GM12878 (cell line): ENCODE results near the gene MRPS18A.

Source experiments
- POLR2A ChIP-seq: IDR thresholded peaks from 2 replicates; pipeline ENCODE4 v1.6.1; 2011; ENCODE audit warnings: low read depth, mild to moderate bottlenecking, low read length
- RBBP5 ChIP-seq: fragments of 200-600 bp; sonication (generic); conservative IDR thresholded peaks from 2 replicates; pipeline ENCODE4 v1.6.1; 2016
- TARDBP ChIP-seq: IDR thresholded peaks from 2 replicates; pipeline ENCODE4 v1.6.1; 2016; ENCODE audit warnings: borderline replicate concordance
- TBL1XR1 ChIP-seq: IDR thresholded peaks from 2 replicates; pipeline ENCODE4 v1.6.1; 2012; ENCODE audit warnings: low read depth, low read length, improper control_type of control experiment
- ZNF384 ChIP-seq: IDR thresholded peaks from 2 replicates; pipeline ENCODE4 v1.6.1; 2012; ENCODE audit warnings: low read depth, mild to moderate bottlenecking, low read length, improper control_type of control experiment, borderline replicate concordance
- TF ChIP-seq, protein P1 (sequence below), 3 experiments: IDR thresholded peaks in 2 of 3; conservative IDR thresholded peaks in 1 of 3; 2 replicates each; pipeline ENCODE4 v1.5.1; 2011; ENCODE audit warnings: low read depth in 3 of 3, low read length in 3 of 3, mild to moderate bottlenecking in 3 of 3, control low read depth in 2 of 3, moderate library complexity in 2 of 3, inconsistent platforms in 1 of 3, mixed read lengths in 1 of 3; ENCODE audit not compliant: control insufficient read depth in 2 of 3, insufficient read depth in 1 of 3; ENCODE audit errors: extremely low read depth in 1 of 3
- TF ChIP-seq, protein P2 (sequence below): fragments of 450-650 bp; IDR thresholded peaks from 2 replicates; pipeline ENCODE4 v1.6.1; 2014; ENCODE audit warnings: mild to moderate bottlenecking
- TF ChIP-seq, protein P3 (sequence below): IDR thresholded peaks from 2 replicates; pipeline ENCODE4 v1.6.1; 2011; ENCODE audit warnings: low read depth, low read length, improper control_type of control experiment, borderline replicate concordance
- TF ChIP-seq, protein P4 (sequence below): IDR thresholded peaks from 2 replicates; pipeline ENCODE4 v1.6.1; 2012; ENCODE audit warnings: low read depth, low read length, improper control_type of control experiment
- TF ChIP-seq, protein P5 (sequence below): IDR thresholded peaks from 2 replicates; pipeline ENCODE4 v1.6.1; 2012; ENCODE audit warnings: low read length, inconsistent platforms
- TF ChIP-seq, protein P6 (sequence below): fragments of 450-650 bp; IDR thresholded peaks from 2 replicates; pipeline ENCODE4 v1.6.1; 2017; ENCODE audit warnings: mild to moderate bottlenecking

DNA sequence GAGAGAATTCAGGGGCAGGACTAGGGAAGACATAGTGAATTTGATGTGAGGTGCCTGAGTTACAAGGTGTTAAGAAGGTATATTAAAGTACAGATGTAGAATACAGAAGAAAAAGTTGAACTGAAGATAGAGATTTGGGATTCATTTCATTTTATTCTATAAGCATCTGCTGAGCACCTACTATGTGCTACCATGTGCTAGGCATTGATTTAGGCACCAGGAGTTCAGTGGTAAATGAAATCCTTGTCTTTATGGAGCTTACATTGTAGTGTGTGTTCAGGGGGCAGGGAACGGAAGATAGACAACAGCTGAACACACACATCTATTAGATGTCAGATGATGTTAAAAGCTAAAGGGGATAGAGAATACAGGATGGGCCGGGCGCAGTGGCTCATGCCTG is 40.0 kb downstream of the MRPS18A start:
- TF ChIP-seq, protein P1, sequence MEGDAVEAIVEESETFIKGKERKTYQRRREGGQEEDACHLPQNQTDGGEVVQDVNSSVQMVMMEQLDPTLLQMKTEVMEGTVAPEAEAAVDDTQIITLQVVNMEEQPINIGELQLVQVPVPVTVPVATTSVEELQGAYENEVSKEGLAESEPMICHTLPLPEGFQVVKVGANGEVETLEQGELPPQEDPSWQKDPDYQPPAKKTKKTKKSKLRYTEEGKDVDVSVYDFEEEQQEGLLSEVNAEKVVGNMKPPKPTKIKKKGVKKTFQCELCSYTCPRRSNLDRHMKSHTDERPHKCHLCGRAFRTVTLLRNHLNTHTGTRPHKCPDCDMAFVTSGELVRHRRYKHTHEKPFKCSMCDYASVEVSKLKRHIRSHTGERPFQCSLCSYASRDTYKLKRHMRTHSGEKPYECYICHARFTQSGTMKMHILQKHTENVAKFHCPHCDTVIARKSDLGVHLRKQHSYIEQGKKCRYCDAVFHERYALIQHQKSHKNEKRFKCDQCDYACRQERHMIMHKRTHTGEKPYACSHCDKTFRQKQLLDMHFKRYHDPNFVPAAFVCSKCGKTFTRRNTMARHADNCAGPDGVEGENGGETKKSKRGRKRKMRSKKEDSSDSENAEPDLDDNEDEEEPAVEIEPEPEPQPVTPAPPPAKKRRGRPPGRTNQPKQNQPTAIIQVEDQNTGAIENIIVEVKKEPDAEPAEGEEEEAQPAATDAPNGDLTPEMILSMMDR (IDR thresholded peaks at IDR 0.05 in 2 of 3, conservative IDR thresholded peaks at IDR 0.05 in 1 of 3; ENCODE audit: control insufficient read depth in 2 of 3, extremely low read depth in 1 of 3, insufficient read depth in 1 of 3, low read depth in 3 of 3, low read length in 3 of 3) = no peak
- TF ChIP-seq, protein P2, sequence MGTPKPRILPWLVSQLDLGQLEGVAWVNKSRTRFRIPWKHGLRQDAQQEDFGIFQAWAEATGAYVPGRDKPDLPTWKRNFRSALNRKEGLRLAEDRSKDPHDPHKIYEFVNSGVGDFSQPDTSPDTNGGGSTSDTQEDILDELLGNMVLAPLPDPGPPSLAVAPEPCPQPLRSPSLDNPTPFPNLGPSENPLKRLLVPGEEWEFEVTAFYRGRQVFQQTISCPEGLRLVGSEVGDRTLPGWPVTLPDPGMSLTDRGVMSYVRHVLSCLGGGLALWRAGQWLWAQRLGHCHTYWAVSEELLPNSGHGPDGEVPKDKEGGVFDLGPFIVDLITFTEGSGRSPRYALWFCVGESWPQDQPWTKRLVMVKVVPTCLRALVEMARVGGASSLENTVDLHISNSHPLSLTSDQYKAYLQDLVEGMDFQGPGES = no peak
- no peak for TF ChIP-seq POLR2A
- TF ChIP-seq, protein P3, sequence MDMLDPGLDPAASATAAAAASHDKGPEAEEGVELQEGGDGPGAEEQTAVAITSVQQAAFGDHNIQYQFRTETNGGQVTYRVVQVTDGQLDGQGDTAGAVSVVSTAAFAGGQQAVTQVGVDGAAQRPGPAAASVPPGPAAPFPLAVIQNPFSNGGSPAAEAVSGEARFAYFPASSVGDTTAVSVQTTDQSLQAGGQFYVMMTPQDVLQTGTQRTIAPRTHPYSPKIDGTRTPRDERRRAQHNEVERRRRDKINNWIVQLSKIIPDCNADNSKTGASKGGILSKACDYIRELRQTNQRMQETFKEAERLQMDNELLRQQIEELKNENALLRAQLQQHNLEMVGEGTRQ = no peak
- TF ChIP-seq TBL1XR1 = no peak
- TF ChIP-seq ZNF384 = no peak
- TF ChIP-seq, protein P4, sequence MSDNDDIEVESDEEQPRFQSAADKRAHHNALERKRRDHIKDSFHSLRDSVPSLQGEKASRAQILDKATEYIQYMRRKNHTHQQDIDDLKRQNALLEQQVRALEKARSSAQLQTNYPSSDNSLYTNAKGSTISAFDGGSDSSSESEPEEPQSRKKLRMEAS = no peak
- TF ChIP-seq, protein P5, sequence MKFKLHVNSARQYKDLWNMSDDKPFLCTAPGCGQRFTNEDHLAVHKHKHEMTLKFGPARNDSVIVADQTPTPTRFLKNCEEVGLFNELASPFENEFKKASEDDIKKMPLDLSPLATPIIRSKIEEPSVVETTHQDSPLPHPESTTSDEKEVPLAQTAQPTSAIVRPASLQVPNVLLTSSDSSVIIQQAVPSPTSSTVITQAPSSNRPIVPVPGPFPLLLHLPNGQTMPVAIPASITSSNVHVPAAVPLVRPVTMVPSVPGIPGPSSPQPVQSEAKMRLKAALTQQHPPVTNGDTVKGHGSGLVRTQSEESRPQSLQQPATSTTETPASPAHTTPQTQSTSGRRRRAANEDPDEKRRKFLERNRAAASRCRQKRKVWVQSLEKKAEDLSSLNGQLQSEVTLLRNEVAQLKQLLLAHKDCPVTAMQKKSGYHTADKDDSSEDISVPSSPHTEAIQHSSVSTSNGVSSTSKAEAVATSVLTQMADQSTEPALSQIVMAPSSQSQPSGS = no peak
- no peak for TF ChIP-seq TARDBP
- TF ChIP-seq, protein P6, sequence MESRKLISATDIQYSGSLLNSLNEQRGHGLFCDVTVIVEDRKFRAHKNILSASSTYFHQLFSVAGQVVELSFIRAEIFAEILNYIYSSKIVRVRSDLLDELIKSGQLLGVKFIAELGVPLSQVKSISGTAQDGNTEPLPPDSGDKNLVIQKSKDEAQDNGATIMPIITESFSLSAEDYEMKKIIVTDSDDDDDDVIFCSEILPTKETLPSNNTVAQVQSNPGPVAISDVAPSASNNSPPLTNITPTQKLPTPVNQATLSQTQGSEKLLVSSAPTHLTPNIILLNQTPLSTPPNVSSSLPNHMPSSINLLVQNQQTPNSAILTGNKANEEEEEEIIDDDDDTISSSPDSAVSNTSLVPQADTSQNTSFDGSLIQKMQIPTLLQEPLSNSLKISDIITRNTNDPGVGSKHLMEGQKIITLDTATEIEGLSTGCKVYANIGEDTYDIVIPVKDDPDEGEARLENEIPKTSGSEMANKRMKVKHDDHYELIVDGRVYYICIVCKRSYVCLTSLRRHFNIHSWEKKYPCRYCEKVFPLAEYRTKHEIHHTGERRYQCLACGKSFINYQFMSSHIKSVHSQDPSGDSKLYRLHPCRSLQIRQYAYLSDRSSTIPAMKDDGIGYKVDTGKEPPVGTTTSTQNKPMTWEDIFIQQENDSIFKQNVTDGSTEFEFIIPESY = no peak
- no peak for TF ChIP-seq RBBP5
